B cell (primary cell): ENCODE results near the gene NAA80. TPM values are rescaled to one million over a fixed set of nuclear protein-coding genes. Genes with fewer than 3 reads are reported as not detected.
A peak's percentile ranks its signal among the peaks of the same experiment; 100 is the strongest.

Source experiments
- ATAC-seq: fragments of 200-7000 bp; cut with Tn5 transposase; one replicate; pipeline ENCODE4 v1.10.0; 2021; ENCODE audit warnings: low read depth, mild to moderate bottlenecking, moderate number of reproducible peaks, moderate library complexity
- CTCF ChIA-PET: fragments of 350-600 bp; sonication (Branson Sonifier 250); formaldehyde crosslinking; loops from one replicate; lab custom pipeline; 2021; ENCODE audit warnings: antibody characterized with exemption, inconsistent platforms; lab: Charles Lee
- POLR2A ChIA-PET: fragments of 350-600 bp; sonication (Branson Sonifier 250); formaldehyde crosslinking; loops from one replicate; lab custom pipeline; 2021; ENCODE audit warnings: antibody characterized with exemption; lab: Charles Lee
- DNase-seq: peaks from one replicate; pipeline ENCODE4 v3.0.0; 2013
- H2AFZ ChIP-seq: 2 replicates; pipeline ENCODE4 v1.6.1; 2012; ENCODE audit warnings: mild to moderate bottlenecking, low read depth, low read length; ENCODE audit not compliant: insufficient read depth, poor library complexity, severe bottlenecking
- H3K27ac ChIP-seq, 2 donors: 1 replicate in 1 of 2; 2 replicates in 1 of 2; pipeline ENCODE4 v1.5.1; 2012 to 2013; ENCODE audit warnings: low read length in 2 of 2, mild to moderate bottlenecking in 2 of 2, moderate library complexity in 1 of 2
- H3K27me3 ChIP-seq, 4 experiments: fragments of 200-600 bp in 1 of 4; sonication (generic) in 1 of 4; replicated peaks in 1 of 4; 1 replicate in 2 of 4; 2 replicates in 2 of 4; pipeline versions ENCODE4 v1.6.1 to v1.7.0; 2013 to 2016; ENCODE audit warnings: low read length in 3 of 4, mild to moderate bottlenecking in 2 of 4, mixed read lengths in 1 of 4, moderate library complexity in 1 of 4; ENCODE audit not compliant: insufficient read depth in 4 of 4, control insufficient read depth in 3 of 4; ENCODE audit errors: control extremely low read depth in 1 of 4
- H3K36me3 ChIP-seq, 2 experiments: replicated peaks in 1 of 2; 1 replicate in 1 of 2; 2 replicates in 1 of 2; pipeline versions ENCODE4 v1.6.1 to v1.7.1; 2013; ENCODE audit warnings: low read length in 1 of 2; ENCODE audit not compliant: insufficient read depth in 2 of 2, control insufficient read depth in 1 of 2; ENCODE audit errors: control extremely low read depth in 1 of 2, extremely low read depth in 1 of 2
- H3K4me1 ChIP-seq, 2 donors: fragments of 200-600 bp in 1 of 2; sonication (generic) in 1 of 2; 1 replicate in 1 of 2; 2 replicates in 1 of 2; pipeline versions ENCODE4 v1.5.1 to v1.6.1; 2013 to 2017; ENCODE audit warnings: low read length in 2 of 2; ENCODE audit not compliant: control insufficient read depth in 2 of 2, insufficient read depth in 2 of 2
- H3K4me2 ChIP-seq: replicated peaks from 2 replicates; pipeline ENCODE3; 2012; ENCODE audit warnings: mild to moderate bottlenecking, low read depth, low read length; ENCODE audit not compliant: poor library complexity, severe bottlenecking
- H3K4me3 ChIP-seq, 5 experiments: fragments of 200-600 bp in 1 of 5; sonication (generic) in 1 of 5; 1 replicate in 3 of 5; 2 replicates in 2 of 5; pipeline versions ENCODE4 v1.5.1 to v1.7.0; 2011 to 2016; ENCODE audit warnings: low read length in 4 of 5, mild to moderate bottlenecking in 4 of 5, low read depth in 2 of 5, control low read depth in 1 of 5, moderate library complexity in 1 of 5; ENCODE audit not compliant: insufficient read depth in 1 of 5; ENCODE audit errors: control extremely low read depth in 1 of 5, extremely low read depth in 1 of 5
- H3K79me2 ChIP-seq: fragments of 200-600 bp; sonication (generic); one replicate; pipeline ENCODE4 v1.6.0; 2016; ENCODE audit warnings: low read length; ENCODE audit not compliant: control insufficient read depth, insufficient read depth
- H3K9ac ChIP-seq: fragments of 200-600 bp; sonication (generic); 2 replicates; pipeline ENCODE4 v1.6.1; 2017; ENCODE audit warnings: mild to moderate bottlenecking, low read length, moderate library complexity
- H3K9me3 ChIP-seq, 3 donors: one replicate each; pipeline versions ENCODE4 v1.6.1 to v1.7.1; 2013; ENCODE audit warnings: low read length in 2 of 3; ENCODE audit not compliant: control insufficient read depth in 2 of 3, insufficient read depth in 1 of 3; ENCODE audit errors: control extremely low read depth in 1 of 3
- H4K20me1 ChIP-seq: 2 replicates; pipeline ENCODE4 v1.6.0; 2012; ENCODE audit warnings: mild to moderate bottlenecking, low read length; ENCODE audit not compliant: insufficient read depth, control insufficient read depth, poor library complexity, severe bottlenecking
- H3K27ac Mint-ChIP-seq: one replicate; pipeline ENCODE4 v1.8.0; 2021; ENCODE audit warnings: mixed read lengths
- H3K27me3 Mint-ChIP-seq: one replicate; pipeline ENCODE4 v1.8.0; 2021; ENCODE audit warnings: mixed read lengths
- H3K4me1 Mint-ChIP-seq: one replicate; pipeline ENCODE4 v1.8.0; 2021; ENCODE audit warnings: mixed read lengths
- H3K4me3 Mint-ChIP-seq: one replicate; pipeline ENCODE4 v1.8.0; 2021; ENCODE audit warnings: mixed read lengths
- H3K9me3 Mint-ChIP-seq: one replicate; pipeline ENCODE4 v1.8.0; 2022; ENCODE audit warnings: mixed read lengths; ENCODE audit not compliant: insufficient read depth
- CTCF ChIP-seq: fragments of 200-600 bp; IDR thresholded peaks from one replicate; pipeline ENCODE4 v1.8.0; 2022; ENCODE audit warnings: antibody characterized with exemption, mild to moderate bottlenecking
- EZH2 ChIP-seq: IDR thresholded peaks from 2 replicates; pipeline ENCODE4 v1.6.1; 2012; ENCODE audit warnings: borderline replicate concordance, low read depth, mild to moderate bottlenecking, moderate library complexity, low read length; ENCODE audit not compliant: insufficient read depth, poor library complexity, severe bottlenecking
- WGBS: methylation state at CpG from one replicate; pipeline ENCODE4 v1.1.5; 2013; ENCODE audit warnings: missing lambda C conversion rate; ENCODE audit not compliant: insufficient coverage; 5-methylcytosine and 5-hydroxymethylcytosine counted together
- intact Hi-C: fragments of 100-400 bp; cut with micrococcal nuclease; formaldehyde crosslinking; loops from one replicate; pipeline ENCODE4 v1.10.0; 2022
- polyA plus RNA-seq: library from polyadenylated mRNA; depleted of rRNA; stranded (reverse); fragments of >200 nt; gene quantifications from 2 replicates; pipeline ENCODE4 v1.2.3, GENCODE V29; 2012
- total RNA-seq, 2 donors: library from RNA; stranded (reverse); fragments of 120-200 nt in 1 of 2; gene quantifications; 1 replicate in 1 of 2; 2 replicates in 1 of 2; pipeline versions ENCODE4 v1.2.3 to v1.2.4, GENCODE V29; 2013 to 2022

NAA80 gene
- total and polyA plus RNA-seq, 2 donors (not counting 1 experiment from before 2014, with no cell fraction given): 37.8 to 49.0 TPM

- DNase-seq: peak; percentile 83
- ATAC-seq: no peak
- Histone ChIP-seq H3K79me2 (no peaks in the 10 kb centered on the region), H3K36me3 (no peaks in the 10 kb centered on the region), H3K27ac (no peak overlapping the region), H3K4me3 (no peak overlapping the region), H2AFZ (no peak overlapping the region), H3K9ac (no peak overlapping the region), H3K9me3 (peaks cover 0 to 3% (median 0%) of the 10 kb centered on the region in 3 donors), H3K4me1 (peaks cover 33 to 39% of the 10 kb centered on the region in 2 donors), H3K27me3 (peaks cover 0 to 57% (median 21%) of the 10 kb centered on the region in 4 experiments), H3K4me2 (peak overlapping the region; percentile 61), H4K20me1 (peaks cover 10% of the 10 kb centered on the region)
- TF ChIP-seq EZH2 (no peak), CTCF (peak; percentile 71)
- WGBS: 10% methylated on average over 19 of the region's 26 CpGs
- H3K4me3 Mint-ChIP-seq: peak overlapping the region; percentile 68
- intact Hi-C loops: loop anchor here (1.0 kb wide), 1 partner anchor 50 kb away; no protein-coding TSS in a partner anchor
- ChIA-PET CTCF (interaction anchor here (0.8 to 3.0 kb wide), 9 partner anchors 18 to 154 kb away, joined by 3 to 12 read pairs (median 4); partner anchors contain the start of genes GNAT1 and IFRD2), POLR2A (interaction anchor here (0.6 to 0.7 kb wide), 4 partner anchors 66 to 1226 kb away, joined by 3 to 6 read pairs (median 4); partner anchors contain the start of gene RASSF1)
- H3K4me1 Mint-ChIP-seq: peaks cover 26% of the 10 kb centered on the region
- H3K9me3 Mint-ChIP-seq: no peaks in the 10 kb centered on the region
- peak overlapping the region; percentile 59 for H3K27ac Mint-ChIP-seq
- peaks cover 28% of the 10 kb centered on the region for H3K27me3 Mint-ChIP-seq
Observed at GRCh38 chr3:50274371-50275104, 24.7 kb downstream of the NAA80 start.

GRCh38 chr3:50273689-50274065 lies 25.5 kb downstream of the NAA80 start:
- ATAC-seq (no peak), DNase-seq (no peak)
- CTCF ChIA-PET: interaction anchor here (0.9 to 5.5 kb wide), 3 partner anchors 26 to 100 kb away, joined by 4 to 46 read pairs (median 12); partner anchors contain the start of gene GNAT1
- Histone ChIP-seq H3K4me2 (peak overlapping the region; percentile 91), H3K27me3 (peaks cover 0 to 54% (median 21%) of the 10 kb centered on the region in 4 experiments), H3K4me1 (peaks cover 33 to 39% of the 10 kb centered on the region in 2 donors), H2AFZ (no peak overlapping the region), H3K9me3 (peaks cover 0 to 3% (median 0%) of the 10 kb centered on the region in 3 donors), H3K9ac (no peak overlapping the region), H3K27ac (no peak overlapping the region), H4K20me1 (peaks cover 10% of the 10 kb centered on the region), H3K36me3 (no peaks in the 10 kb centered on the region), H3K4me3 (no peak overlapping the region), H3K79me2 (no peaks in the 10 kb centered on the region)
- 28% methylated on average over 26 of the region's 31 CpGs for WGBS
- no peaks in the 10 kb centered on the region for H3K9me3 Mint-ChIP-seq
- intact Hi-C loops: loop anchor here (1.0 to 2.0 kb wide), 4 partner anchors 13 to 51 kb away; no protein-coding TSS in a partner anchor
- H3K4me3 Mint-ChIP-seq: peak overlapping the region; percentile 68
- peaks cover 30% of the 10 kb centered on the region for H3K27me3 Mint-ChIP-seq
- peaks cover 26% of the 10 kb centered on the region for H3K4me1 Mint-ChIP-seq
- H3K27ac Mint-ChIP-seq: no peak overlapping the region
- POLR2A ChIA-PET: no interaction called here
- TF ChIP-seq CTCF: no peak
- TF ChIP-seq EZH2: no peak
